Measurements from ENCODE around the gene ZFAND3.

GRCh38 chr6:38153076-38153797 is 333.7 kb downstream of the ZFAND3 start:
- no peak for TF ChIP-seq CTCF (conservative IDR thresholded peaks at IDR 0.05; ENCODE audit: low read length)
- no peak for TF ChIP-seq EZH2phosphoT487 (IDR thresholded peaks at IDR 0.05; ENCODE audit: borderline replicate concordance, low read depth, low read length)

All from OCI-LY7 (cell line).